ENCODE data around the gene CCNJ.
"Not testable (repeated sequence)": the region's sequence is repeated elsewhere in the genome, so short reads cannot be mapped to it uniquely, and the experiment has no call there.

CCNJ gene

GRCh38 chr10:96043033-96043892 lies at the start of gene CCNJ:
CCNJ (plus strand) TSS chr10:96043583; CDS start chr10:96044394, 811 bp downstream.
- DNase-seq = peak; percentile 66

GRCh38 chr10:95994376-95994775 lies 49.0 kb upstream of the CCNJ start:
- not testable (repeated sequence) for DNase-seq

GRCh38 chr10:95998255-95998784 lies 45.1 kb upstream of the CCNJ start:
- no peak for DNase-seq

- no peak for DNase-seq
These were observed 29.4 kb upstream of the CCNJ start for GRCh38 chr10:96013956-96014355.

- DNase-seq = no peak
These were observed 28.8 kb upstream of the CCNJ start for GRCh38 chr10:96014473-96015102.

- peak; percentile 47 for DNase-seq
These were observed 26.1 kb upstream of the CCNJ start for GRCh38 chr10:96017191-96017687.

- DNase-seq = no peak
These were observed 22.1 kb upstream of the CCNJ start for GRCh38 chr10:96021332-96021731.

- no peak for DNase-seq
These were observed 20.6 kb upstream of the CCNJ start for GRCh38 chr10:96022739-96023138.

- DNase-seq = no peak
These were observed 20.2 kb upstream of the CCNJ start for GRCh38 chr10:96023168-96023567.

- DNase-seq = no peak
These were observed 17.8 kb upstream of the CCNJ start for GRCh38 chr10:96025566-96025965.

- no peak for DNase-seq
These were observed 8.8 kb upstream of the CCNJ start for GRCh38 chr10:96034625-96035024.

- DNase-seq = peak; percentile 26
These were observed 4.7 kb upstream of the CCNJ start for GRCh38 chr10:96038476-96039387.

- DNase-seq = no peak
These were observed 2.2 kb upstream of the CCNJ start for GRCh38 chr10:96041146-96041545.

- peak; percentile 51 for DNase-seq
These were observed 721 bp downstream of the CCNJ start for GRCh38 chr10:96043893-96044715.

- no peak for DNase-seq
These were observed 1.4 kb downstream of the CCNJ start for GRCh38 chr10:96044736-96045135.

GRCh38 chr10:96046546-96046945 lies 3.2 kb downstream of the CCNJ start:
- no peak for DNase-seq

GRCh38 chr10:96047004-96047649 lies 3.7 kb downstream of the CCNJ start:
- no peak for DNase-seq

GRCh38 chr10:96047925-96048324 lies 4.5 kb downstream of the CCNJ start:
- not testable (repeated sequence) for DNase-seq

- DNase-seq = no peak
These were observed 6.0 kb downstream of the CCNJ start for GRCh38 chr10:96049340-96049739.

GRCh38 chr10:96053985-96054384 lies 10.6 kb downstream of the CCNJ start:
- no peak for DNase-seq

- DNase-seq = no peak
These were observed 13.4 kb downstream of the CCNJ start for GRCh38 chr10:96056787-96057186.
